ENCODE measurements around the gene CLN6. TPM values are rescaled to one million over a fixed set of nuclear protein-coding genes. Genes with fewer than 3 reads are reported as not detected.
"Not testable (repeated sequence)": the region's sequence is repeated elsewhere in the genome, so short reads cannot be mapped to it uniquely, and the experiment has no call there.

Gene CLN6
- total RNA-seq, 1 donor from 2014 or later: 12.2 TPM

GRCh38 chr15:68192117-68192516, 37.4 kb downstream of the CLN6 start:
- ATAC-seq (peak; percentile 8), DNase-seq (ENCODE audit: low spot score) (no peak)

GRCh38 chr15:68191555-68191954, 38.0 kb downstream of the CLN6 start:
- no peak for DNase-seq (ENCODE audit: low spot score)
- ATAC-seq: no peak

GRCh38 chr15:68190048-68190447, 39.5 kb downstream of the CLN6 start:
- ATAC-seq (no peak), DNase-seq (ENCODE audit: low spot score) (no peak)

- no peak for ATAC-seq
Observed at GRCh38 chr15:68188647-68189046, 40.9 kb downstream of the CLN6 start.

GRCh38 chr15:68187559-68187958, 42.0 kb downstream of the CLN6 start:
- DNase-seq (ENCODE audit: low spot score): peak; percentile 82

More at GRCh38 chr15:68188647-68189046, 40.9 kb downstream of the CLN6 start:
- DNase-seq (ENCODE audit: low spot score): no peak

GRCh38 chr15:68186671-68187397, 42.7 kb downstream of the CLN6 start:
- DNase-seq (ENCODE audit: low spot score): no peak
- ATAC-seq: peak; percentile 47

More at GRCh38 chr15:68187559-68187958, 42.0 kb downstream of the CLN6 start:
- ATAC-seq: peak; percentile 83

- DNase-seq (ENCODE audit: low spot score) (no peak), ATAC-seq (no peak)
Observed at GRCh38 chr15:68184616-68185480, 44.7 kb downstream of the CLN6 start.

- DNase-seq (ENCODE audit: low spot score): no peak
- no peak for ATAC-seq
Observed at GRCh38 chr15:68183616-68184315, 45.8 kb downstream of the CLN6 start.

GRCh38 chr15:68177742-68178141, 51.8 kb downstream of the CLN6 start:
- DNase-seq (ENCODE audit: low spot score) (no peak), ATAC-seq (no peak)

GRCh38 chr15:68176601-68177000, 52.9 kb downstream of the CLN6 start:
- no peak for DNase-seq (ENCODE audit: low spot score)
- ATAC-seq: no peak

- no peak for ATAC-seq
Observed at GRCh38 chr15:68175526-68175925, 54.0 kb downstream of the CLN6 start.

GRCh38 chr15:68173119-68173518, 56.4 kb downstream of the CLN6 start:
- ATAC-seq: no peak

More at GRCh38 chr15:68175526-68175925, 54.0 kb downstream of the CLN6 start:
- no peak for DNase-seq (ENCODE audit: low spot score)

GRCh38 chr15:68172037-68172436, 57.5 kb downstream of the CLN6 start:
- not testable (repeated sequence) for ATAC-seq; DNase-seq (ENCODE audit: low spot score)

More at GRCh38 chr15:68173119-68173518, 56.4 kb downstream of the CLN6 start:
- no peak for DNase-seq (ENCODE audit: low spot score)

- no peak for ATAC-seq
- no peak for DNase-seq (ENCODE audit: low spot score)
Observed at GRCh38 chr15:68166847-68167246, 62.7 kb downstream of the CLN6 start.

GRCh38 chr15:68163191-68163590, 66.3 kb downstream of the CLN6 start:
- no peak for ATAC-seq
- DNase-seq (ENCODE audit: low spot score): no peak

GRCh38 chr15:68158046-68158628, 71.4 kb downstream of the CLN6 start:
- ATAC-seq: no peak
- DNase-seq (ENCODE audit: low spot score): no peak

- ATAC-seq (no peak), DNase-seq (ENCODE audit: low spot score) (no peak)
Observed at GRCh38 chr15:68157074-68157473, 72.5 kb downstream of the CLN6 start.

All from left lobe of liver (tissue), 2 donors.